Sigmoid colon (tissue), 7 donors: ENCODE results near the gene NLRP5. TPM values are rescaled to one million over a fixed set of nuclear protein-coding genes. Genes with fewer than 3 reads are reported as not detected.
"Not testable (repeated sequence)": the region's sequence is repeated elsewhere in the genome, so short reads cannot be mapped to it uniquely, and the experiment has no call there.

Experiments used
- DNase-seq: peaks from one replicate; pipeline ENCODE4 v3.0.0-alpha.2; 2019
- H3K27ac ChIP-seq, 4 donors: fragments of 200-600 bp; sonication (generic); one replicate each; pipeline ENCODE4 v1.5.1; 2016 to 2019; ENCODE audit warnings: mild to moderate bottlenecking in 1 of 4
- H3K27me3 ChIP-seq, 3 donors: fragments of 200-600 bp; sonication (generic); one replicate each; pipeline ENCODE4 v1.5.1; 2019; ENCODE audit warnings: mild to moderate bottlenecking in 1 of 3
- H3K36me3 ChIP-seq, 4 donors: fragments of 200-600 bp; sonication (generic); one replicate each; pipeline ENCODE4 v1.5.1; 2016 to 2019
- H3K4me1 ChIP-seq, 4 donors: fragments of 200-600 bp; sonication (generic); one replicate each; pipeline ENCODE4 v1.5.1; 2017 to 2019
- H3K4me3 ChIP-seq, 4 donors: fragments of 200-600 bp; sonication (generic); one replicate each; pipeline ENCODE4 v1.5.1; 2017 to 2019; ENCODE audit warnings: mild to moderate bottlenecking in 2 of 4, moderate library complexity in 1 of 4
- H3K9me3 ChIP-seq, 4 donors: fragments of 200-600 bp in 3 of 4; sonication (generic) in 3 of 4; one replicate each; pipeline versions ENCODE4 v1.5.1 to v1.6.1; 2013 to 2019
- EP300 ChIP-seq, 4 donors: sonication (generic); formaldehyde crosslinking; IDR thresholded peaks; one replicate each; pipeline ENCODE4 v1.6.1; 2017; ENCODE audit warnings: antibody characterized with exemption in 4 of 4
- POLR2A ChIP-seq, 2 donors: fragments of 450-650 bp; IDR thresholded peaks; one replicate each; pipeline ENCODE4 v1.6.1; 2016; ENCODE audit warnings: antibody characterized with exemption in 2 of 2, mild to moderate bottlenecking in 2 of 2, moderate library complexity in 2 of 2
- POLR2AphosphoS5 ChIP-seq, 4 donors: sonication (generic); formaldehyde crosslinking; IDR thresholded peaks; one replicate each; pipeline ENCODE4 v1.6.1; 2017; ENCODE audit warnings: antibody characterized with exemption in 4 of 4
- WGBS, 2 donors: extraction: QIAGEN DNeasy Blood & Tissue Kit; methylation state at CpG; one replicate each; pipeline ENCODE4 v1.1.7; 2013; 5-methylcytosine and 5-hydroxymethylcytosine counted together
- intact Hi-C: fragments of 100-400 bp; cut with DNase I; formaldehyde crosslinking; loops from one replicate; pipeline ENCODE4 v1.15.1; 2023
- polyA plus RNA-seq, 3 donors: library from polyadenylated mRNA; stranded (reverse); fragments of 200-250 nt; gene quantifications; one replicate each; pipeline ENCODE4 v1.2.3, GENCODE V29; 2013
- total RNA-seq, 4 donors: library from RNA; depleted of rRNA; stranded (reverse); fragments of >200 nt; gene quantifications; one replicate each; pipeline ENCODE4 v1.1.0, GENCODE V29; 2016
- TF ChIP-seq, protein P1 (sequence below), 4 experiments: fragments of 450-650 bp in 3 of 4; fragments of 200-600 bp in 1 of 4; IDR thresholded peaks; one replicate each; pipeline ENCODE4 v1.5.1; 2016 to 2019; ENCODE audit warnings: antibody characterized with exemption in 4 of 4, mild to moderate bottlenecking in 3 of 4, moderate library complexity in 2 of 4
- donor health status: healthy with polysubstance abuse.
- donor health status: Bipolar disorder and iron deficiency.
- donor health status: healthy.

The NLRP5 gene
- total and polyA plus RNA-seq, 7 donors: not detected

DNA sequence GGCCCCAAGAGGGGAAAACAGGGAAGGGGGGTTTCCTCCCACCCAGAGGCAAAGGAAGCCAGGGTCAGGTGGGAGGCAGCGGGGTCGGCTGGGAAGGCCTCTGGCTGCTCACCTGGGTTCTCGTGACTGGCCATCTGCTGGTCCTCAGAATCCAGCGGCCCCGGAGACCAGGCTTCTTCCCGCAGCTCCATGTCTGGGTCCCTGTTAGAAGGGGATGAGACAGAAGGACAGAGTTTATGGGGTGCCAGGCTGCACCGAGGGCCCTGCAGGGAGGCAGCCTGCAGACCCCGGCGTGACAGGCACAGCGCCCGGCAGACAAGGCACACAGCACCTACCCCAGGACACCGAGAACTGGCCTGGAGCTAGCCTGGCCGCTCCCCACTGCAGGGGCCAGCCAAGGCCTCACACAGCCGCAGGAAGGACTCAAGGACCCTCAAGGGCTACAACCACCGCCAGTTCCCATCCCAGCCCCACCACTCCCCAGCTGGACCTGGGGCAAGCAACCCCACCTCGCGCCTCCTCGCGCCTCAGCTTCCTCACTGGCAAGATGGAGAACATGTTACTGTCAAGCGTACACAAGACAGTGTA is 116.5 kb downstream of the NLRP5 start:
- Histone ChIP-seq H3K9me3 (no peaks in the 10 kb centered on the region), H3K27me3 (no peaks in the 10 kb centered on the region), H3K27ac (no peak overlapping the region), H3K4me3 (no peak overlapping the region), H3K36me3 (peaks cover 0 to 33% (median 19%) of the 10 kb centered on the region in 4 donors), H3K4me1 (peaks cover 0 to 37% (median 35%) of the 10 kb centered on the region in 4 donors)
- intact Hi-C loops: no loop called here
- TF ChIP-seq, protein P1, sequence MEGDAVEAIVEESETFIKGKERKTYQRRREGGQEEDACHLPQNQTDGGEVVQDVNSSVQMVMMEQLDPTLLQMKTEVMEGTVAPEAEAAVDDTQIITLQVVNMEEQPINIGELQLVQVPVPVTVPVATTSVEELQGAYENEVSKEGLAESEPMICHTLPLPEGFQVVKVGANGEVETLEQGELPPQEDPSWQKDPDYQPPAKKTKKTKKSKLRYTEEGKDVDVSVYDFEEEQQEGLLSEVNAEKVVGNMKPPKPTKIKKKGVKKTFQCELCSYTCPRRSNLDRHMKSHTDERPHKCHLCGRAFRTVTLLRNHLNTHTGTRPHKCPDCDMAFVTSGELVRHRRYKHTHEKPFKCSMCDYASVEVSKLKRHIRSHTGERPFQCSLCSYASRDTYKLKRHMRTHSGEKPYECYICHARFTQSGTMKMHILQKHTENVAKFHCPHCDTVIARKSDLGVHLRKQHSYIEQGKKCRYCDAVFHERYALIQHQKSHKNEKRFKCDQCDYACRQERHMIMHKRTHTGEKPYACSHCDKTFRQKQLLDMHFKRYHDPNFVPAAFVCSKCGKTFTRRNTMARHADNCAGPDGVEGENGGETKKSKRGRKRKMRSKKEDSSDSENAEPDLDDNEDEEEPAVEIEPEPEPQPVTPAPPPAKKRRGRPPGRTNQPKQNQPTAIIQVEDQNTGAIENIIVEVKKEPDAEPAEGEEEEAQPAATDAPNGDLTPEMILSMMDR (IDR thresholded peaks at IDR 0.05): no peak
- TF ChIP-seq POLR2A (IDR thresholded peaks at IDR 0.05) (no peak), EP300 (IDR thresholded peaks at IDR 0.05) (no peak), POLR2AphosphoS5 (IDR thresholded peaks at IDR 0.05) (no peak)
- WGBS, 2 donors: 80 to 87% methylated on average over 20 of the region's 20 CpGs
- no peak for DNase-seq

DNA sequence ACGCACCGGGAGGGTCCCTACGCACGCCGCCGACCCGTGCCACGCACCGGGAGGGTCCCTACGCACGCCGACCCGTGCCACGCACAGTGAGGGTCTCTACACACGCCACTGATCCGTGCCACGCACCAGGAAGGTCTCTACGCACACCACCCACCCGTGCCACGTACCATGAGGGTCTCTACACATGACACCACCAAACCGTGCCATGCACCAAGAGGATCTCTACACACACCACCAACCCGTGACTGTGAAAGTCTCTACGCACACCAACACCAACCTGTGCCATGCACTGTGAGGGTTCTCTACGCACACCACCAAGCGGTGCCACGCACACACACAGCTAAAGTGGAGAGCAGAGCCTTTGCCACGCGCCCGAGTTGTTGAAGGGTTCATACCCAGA is 117.8 kb downstream of the NLRP5 start:
- H3K4me1 ChIP-seq: peaks cover 0 to 50% (median 48%) of the 10 kb centered on the region in 4 donors
- H3K27me3 ChIP-seq: no peaks in the 10 kb centered on the region
- no peak overlapping the region for H3K4me3 ChIP-seq
- H3K27ac ChIP-seq: peak overlapping the region; percentile 80 to 89 (median 82)
- peaks cover 0 to 32% (median 19%) of the 10 kb centered on the region in 4 donors for H3K36me3 ChIP-seq
- 86 to 97% methylated on average over 29 of the region's 29 CpGs for WGBS, 2 donors
- TF ChIP-seq, protein P1 (IDR thresholded peaks at IDR 0.05): no peak
- TF ChIP-seq POLR2AphosphoS5 (IDR thresholded peaks at IDR 0.05): no peak
- TF ChIP-seq EP300 (IDR thresholded peaks at IDR 0.05): no peak
- TF ChIP-seq POLR2A (IDR thresholded peaks at IDR 0.05): no peak
- intact Hi-C loops: loop anchor here (2.0 kb wide), 2 partner anchors 16 to 36 kb away; partner anchors contain the start of genes ZNF444 and ZNF787
- DNase-seq: no peak
- H3K9me3 ChIP-seq: no peaks in the 10 kb centered on the region

DNA sequence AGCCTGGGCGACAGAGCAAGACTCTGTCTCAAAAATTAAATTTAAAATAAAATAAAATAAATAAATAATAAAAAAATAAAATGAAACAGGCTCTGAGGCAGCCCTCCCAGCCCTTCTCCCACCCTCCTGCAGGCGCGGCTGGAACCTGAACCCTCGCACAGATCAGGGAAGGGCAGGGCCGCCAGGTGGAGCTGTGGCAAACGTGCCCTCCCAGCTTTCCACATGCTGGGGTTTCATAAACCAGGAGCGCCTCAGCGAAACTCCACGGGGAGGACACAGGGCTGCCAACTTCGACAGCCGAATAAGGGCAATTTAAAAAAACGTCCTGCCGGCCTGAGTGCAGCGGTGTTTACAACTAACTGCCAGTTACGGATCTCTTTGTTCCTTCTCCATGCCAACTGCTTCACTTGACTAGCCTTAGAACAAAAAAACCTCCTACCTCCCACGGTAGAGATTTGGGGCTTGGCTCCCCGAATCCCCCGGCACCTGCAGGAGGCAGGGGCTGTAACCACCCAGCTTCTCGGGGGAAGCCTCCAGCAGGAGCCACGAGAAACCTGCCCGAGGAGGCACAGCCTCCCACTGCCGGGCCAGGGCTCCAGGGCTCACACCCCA is 118.6 kb downstream of the NLRP5 start:
- peak; percentile 95 for DNase-seq
- no peaks in the 10 kb centered on the region for H3K27me3 ChIP-seq
- H3K4me3 ChIP-seq: peak overlapping the region in 3 of 4 donors; percentile 22 to 36 (median 33)
- TF ChIP-seq EP300 (IDR thresholded peaks at IDR 0.05): peak in 2 of 4 donors; percentile 10 to 71
- TF ChIP-seq, protein P1 (IDR thresholded peaks at IDR 0.05): peak; percentile 71 to 78 (median 78)
- TF ChIP-seq POLR2A (IDR thresholded peaks at IDR 0.05): no peak
- TF ChIP-seq POLR2AphosphoS5 (IDR thresholded peaks at IDR 0.05): peak in 3 of 4 donors; percentile 57 to 67 (median 66)
- intact Hi-C loops: loop anchor here (1.0 to 2.0 kb wide), 3 partner anchors 16 to 67 kb away; partner anchors contain the start of genes ZNF444 and ZNF787
- H3K4me1 ChIP-seq: peaks cover 0 to 56% (median 56%) of the 10 kb centered on the region in 4 donors
- H3K36me3 ChIP-seq: peaks cover 0 to 27% (median 18%) of the 10 kb centered on the region in 4 donors
- 7 to 15% methylated on average over 22 of the region's 22 CpGs for WGBS, 2 donors
- H3K9me3 ChIP-seq: no peaks in the 10 kb centered on the region
- H3K27ac ChIP-seq: peak overlapping the region; percentile 80 to 89 (median 82)

DNA sequence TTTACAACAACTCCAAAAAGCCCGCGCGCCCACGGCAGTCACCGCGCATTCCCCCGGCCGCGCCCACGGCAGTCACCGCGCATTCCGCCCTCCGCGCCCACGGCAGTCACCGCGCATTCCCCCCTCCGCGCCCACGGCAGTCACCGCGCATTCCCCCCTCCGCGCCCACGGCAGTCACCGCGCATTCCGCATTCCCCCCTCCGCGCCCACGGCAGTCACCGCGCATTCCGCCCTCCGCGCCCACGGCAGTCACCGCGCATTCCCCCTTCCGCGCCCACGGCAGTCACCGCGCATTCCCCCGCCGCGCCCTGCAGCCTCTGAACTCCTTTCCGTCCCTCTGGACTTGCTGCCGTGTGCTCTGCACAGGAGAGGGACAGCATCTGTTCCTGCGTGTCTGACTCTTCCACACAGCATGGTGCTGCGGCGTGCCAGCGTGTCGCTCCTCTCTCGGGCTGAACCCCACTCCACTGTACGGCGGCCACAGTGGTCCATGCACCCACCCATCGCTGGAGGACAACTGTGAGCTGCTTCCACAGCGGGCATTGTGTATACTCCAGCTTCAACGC is 119.3 kb downstream of the NLRP5 start:
- H3K27ac ChIP-seq: peak overlapping the region; percentile 80 to 89 (median 82)
- not testable (repeated sequence) for H3K27me3 ChIP-seq, DNase-seq, H3K9me3 ChIP-seq
- peaks cover 0 to 64% (median 63%) of the 10 kb centered on the region in 4 donors for H3K4me1 ChIP-seq
- intact Hi-C loops: loop anchor here (1.0 to 2.0 kb wide), 3 partner anchors 15 to 66 kb away; partner anchors contain the start of genes ZNF444 and ZNF787
- H3K36me3 ChIP-seq: peaks cover 0 to 24% (median 18%) of the 10 kb centered on the region in 4 donors
- peak overlapping the region in 3 of 4 donors; percentile 22 to 36 (median 33) for H3K4me3 ChIP-seq
- 50 to 91% methylated on average over 61 of the region's 61 CpGs for WGBS, 2 donors

DNA sequence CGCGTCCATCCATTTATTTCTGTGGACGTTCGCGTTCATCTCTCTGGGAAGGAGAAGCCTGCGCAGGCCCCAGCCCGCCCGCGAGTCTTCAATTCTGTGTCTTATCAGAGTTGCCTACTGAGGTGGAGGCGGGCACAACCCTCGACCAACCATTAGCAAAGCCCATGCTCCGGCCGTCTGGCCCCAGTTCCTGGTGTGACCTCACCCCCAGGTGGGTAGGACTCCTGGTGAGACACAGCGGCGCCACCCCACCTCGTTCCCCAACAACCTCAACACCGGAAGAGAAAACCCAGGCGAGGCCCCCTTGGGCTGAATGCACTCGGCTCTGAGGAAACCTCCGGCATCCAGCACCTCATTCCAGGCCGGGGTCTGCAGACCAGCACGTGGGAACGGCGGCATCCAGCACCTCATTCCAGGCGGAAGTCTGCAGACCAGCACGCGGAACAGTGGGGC is 119.8 kb downstream of the NLRP5 start:
- no peak for TF ChIP-seq POLR2A (IDR thresholded peaks at IDR 0.05)
- TF ChIP-seq, protein P1 (IDR thresholded peaks at IDR 0.05): no peak
- TF ChIP-seq POLR2AphosphoS5 (IDR thresholded peaks at IDR 0.05): no peak
- no peak for TF ChIP-seq EP300 (IDR thresholded peaks at IDR 0.05)
- Histone ChIP-seq H3K27me3 (no peaks in the 10 kb centered on the region), H3K4me1 (peaks cover 0 to 69% (median 68%) of the 10 kb centered on the region in 4 donors), H3K9me3 (no peaks in the 10 kb centered on the region), H3K4me3 (no peak overlapping the region), H3K36me3 (peaks cover 0 to 19% (median 16%) of the 10 kb centered on the region in 4 donors), H3K27ac (peak overlapping the region; percentile 80 to 89 (median 82))
- DNase-seq: no peak
- intact Hi-C loops: no loop called here
- WGBS, 2 donors: 48 to 84% methylated on average over 27 of the region's 27 CpGs
